Measurements from ENCODE around the gene CRYBB2.
"Not testable (repeated sequence)": the region's sequence is repeated elsewhere in the genome, so short reads cannot be mapped to it uniquely, and the experiment has no call there.

CRYBB2 gene

DNA sequence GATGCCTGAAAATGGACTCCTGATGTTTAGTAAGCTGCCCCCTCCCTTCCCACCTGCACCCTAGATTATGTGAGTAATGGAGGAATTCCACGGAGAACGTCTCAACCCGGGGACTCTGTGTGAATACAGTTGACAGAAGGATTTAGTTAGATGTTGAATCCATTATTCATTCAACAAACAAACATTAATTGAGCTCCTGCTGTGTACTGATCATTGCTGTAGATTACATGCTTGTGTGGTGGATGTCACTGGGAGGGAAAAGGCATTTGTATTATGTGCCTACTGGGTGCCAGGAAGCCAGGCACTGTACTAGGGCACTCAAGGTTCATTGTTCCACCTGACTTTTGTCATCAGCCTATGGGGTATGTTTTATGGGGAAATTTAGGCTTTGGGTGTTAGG, 42.6 kb upstream of the CRYBB2 start:
- no peak for DNase-seq (ENCODE audit: low spot score)
- TF ChIP-seq, protein P1, sequence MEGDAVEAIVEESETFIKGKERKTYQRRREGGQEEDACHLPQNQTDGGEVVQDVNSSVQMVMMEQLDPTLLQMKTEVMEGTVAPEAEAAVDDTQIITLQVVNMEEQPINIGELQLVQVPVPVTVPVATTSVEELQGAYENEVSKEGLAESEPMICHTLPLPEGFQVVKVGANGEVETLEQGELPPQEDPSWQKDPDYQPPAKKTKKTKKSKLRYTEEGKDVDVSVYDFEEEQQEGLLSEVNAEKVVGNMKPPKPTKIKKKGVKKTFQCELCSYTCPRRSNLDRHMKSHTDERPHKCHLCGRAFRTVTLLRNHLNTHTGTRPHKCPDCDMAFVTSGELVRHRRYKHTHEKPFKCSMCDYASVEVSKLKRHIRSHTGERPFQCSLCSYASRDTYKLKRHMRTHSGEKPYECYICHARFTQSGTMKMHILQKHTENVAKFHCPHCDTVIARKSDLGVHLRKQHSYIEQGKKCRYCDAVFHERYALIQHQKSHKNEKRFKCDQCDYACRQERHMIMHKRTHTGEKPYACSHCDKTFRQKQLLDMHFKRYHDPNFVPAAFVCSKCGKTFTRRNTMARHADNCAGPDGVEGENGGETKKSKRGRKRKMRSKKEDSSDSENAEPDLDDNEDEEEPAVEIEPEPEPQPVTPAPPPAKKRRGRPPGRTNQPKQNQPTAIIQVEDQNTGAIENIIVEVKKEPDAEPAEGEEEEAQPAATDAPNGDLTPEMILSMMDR (IDR thresholded peaks at IDR 0.05; ENCODE audit: extremely low read depth, insufficient read depth, missing control alignments), result no peak
- in situ Hi-C loops (cut with MboI; ENCODE audit: low pct_unique_long_range_greater_than_20kb, low sequenced_read_pairs, unreplicated experiment), result no loop called here

DNA sequence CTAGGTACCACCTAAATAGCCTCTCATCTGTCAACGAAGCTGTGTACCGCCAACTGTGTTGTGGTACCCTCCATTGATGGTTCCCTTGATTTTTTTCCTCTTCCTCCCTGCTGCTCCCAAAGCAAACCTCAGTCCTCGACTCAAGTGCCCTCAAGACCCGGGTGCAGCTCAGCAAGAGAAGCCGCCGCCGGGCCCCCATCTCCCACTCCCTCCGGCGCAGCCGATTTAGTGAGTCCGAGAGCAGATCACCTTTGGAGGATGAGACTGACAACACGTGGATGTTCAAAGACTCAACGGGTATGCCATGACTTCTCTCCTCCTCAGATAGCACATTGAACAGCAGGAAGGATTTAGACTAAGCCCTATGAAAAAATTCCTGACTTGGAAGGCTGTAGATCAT, 42.2 kb upstream of the CRYBB2 start:
- DNase-seq (ENCODE audit: low spot score), result no peak
- in situ Hi-C loops (cut with MboI; ENCODE audit: low pct_unique_long_range_greater_than_20kb, low sequenced_read_pairs, unreplicated experiment), result no loop called here
- TF ChIP-seq, protein P1 (IDR thresholded peaks at IDR 0.05; ENCODE audit: extremely low read depth, insufficient read depth, missing control alignments), result no peak

DNA sequence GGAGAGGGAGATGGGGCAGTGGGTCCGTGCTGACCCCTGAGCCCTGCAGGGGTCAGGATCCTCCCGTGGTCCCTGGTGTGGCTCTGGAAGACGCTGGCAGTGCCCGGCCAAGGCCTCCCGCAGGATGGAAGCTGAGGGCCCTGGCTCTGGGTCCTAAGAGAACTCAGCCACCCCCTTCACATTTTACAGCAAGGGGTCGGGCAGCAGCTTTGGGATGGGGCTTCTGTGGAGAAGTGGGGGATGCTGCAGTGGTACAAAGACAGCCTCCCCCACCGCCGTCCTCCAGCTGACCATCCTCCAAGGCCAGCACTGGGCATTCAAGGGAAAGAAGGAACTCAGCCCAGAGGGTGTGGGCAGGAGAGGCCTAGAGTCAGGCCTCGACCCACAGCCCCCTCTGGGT, 41.5 kb upstream of the CRYBB2 start:
- in situ Hi-C loops (cut with MboI; ENCODE audit: low pct_unique_long_range_greater_than_20kb, low sequenced_read_pairs, unreplicated experiment), result no loop called here
- TF ChIP-seq, protein P1 (IDR thresholded peaks at IDR 0.05; ENCODE audit: extremely low read depth, insufficient read depth, missing control alignments), result no peak
- no peak for DNase-seq (ENCODE audit: low spot score)

DNA sequence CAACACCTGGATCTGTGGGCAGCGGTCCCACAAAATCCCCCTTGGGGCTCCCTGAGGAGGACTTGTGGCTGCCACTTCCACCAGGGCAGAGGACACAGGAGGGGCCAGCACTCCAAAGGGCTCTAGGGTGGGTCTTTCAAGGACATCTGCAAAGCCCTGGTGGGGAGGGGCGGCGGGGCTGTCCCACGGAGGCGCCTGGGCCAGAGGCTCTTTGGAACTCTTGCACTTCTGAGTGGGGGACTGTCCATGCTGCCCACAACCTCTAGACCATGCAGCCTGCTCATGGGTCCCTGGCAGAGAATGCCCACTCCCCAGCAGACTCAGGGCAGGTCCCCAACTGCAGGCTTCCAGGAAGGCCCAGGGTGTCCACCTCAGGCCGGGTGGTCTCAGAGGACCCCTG, 41.1 kb upstream of the CRYBB2 start:
- DNase-seq (ENCODE audit: low spot score); in situ Hi-C loops (cut with MboI; ENCODE audit: low pct_unique_long_range_greater_than_20kb, low sequenced_read_pairs, unreplicated experiment): not testable (repeated sequence)

GRCh38 chr22:25178869-25179631, 40.4 kb upstream of the CRYBB2 start:
- in situ Hi-C loops (cut with MboI; ENCODE audit: low pct_unique_long_range_greater_than_20kb, low sequenced_read_pairs, unreplicated experiment); DNase-seq (ENCODE audit: low spot score): not testable (repeated sequence)

DNA sequence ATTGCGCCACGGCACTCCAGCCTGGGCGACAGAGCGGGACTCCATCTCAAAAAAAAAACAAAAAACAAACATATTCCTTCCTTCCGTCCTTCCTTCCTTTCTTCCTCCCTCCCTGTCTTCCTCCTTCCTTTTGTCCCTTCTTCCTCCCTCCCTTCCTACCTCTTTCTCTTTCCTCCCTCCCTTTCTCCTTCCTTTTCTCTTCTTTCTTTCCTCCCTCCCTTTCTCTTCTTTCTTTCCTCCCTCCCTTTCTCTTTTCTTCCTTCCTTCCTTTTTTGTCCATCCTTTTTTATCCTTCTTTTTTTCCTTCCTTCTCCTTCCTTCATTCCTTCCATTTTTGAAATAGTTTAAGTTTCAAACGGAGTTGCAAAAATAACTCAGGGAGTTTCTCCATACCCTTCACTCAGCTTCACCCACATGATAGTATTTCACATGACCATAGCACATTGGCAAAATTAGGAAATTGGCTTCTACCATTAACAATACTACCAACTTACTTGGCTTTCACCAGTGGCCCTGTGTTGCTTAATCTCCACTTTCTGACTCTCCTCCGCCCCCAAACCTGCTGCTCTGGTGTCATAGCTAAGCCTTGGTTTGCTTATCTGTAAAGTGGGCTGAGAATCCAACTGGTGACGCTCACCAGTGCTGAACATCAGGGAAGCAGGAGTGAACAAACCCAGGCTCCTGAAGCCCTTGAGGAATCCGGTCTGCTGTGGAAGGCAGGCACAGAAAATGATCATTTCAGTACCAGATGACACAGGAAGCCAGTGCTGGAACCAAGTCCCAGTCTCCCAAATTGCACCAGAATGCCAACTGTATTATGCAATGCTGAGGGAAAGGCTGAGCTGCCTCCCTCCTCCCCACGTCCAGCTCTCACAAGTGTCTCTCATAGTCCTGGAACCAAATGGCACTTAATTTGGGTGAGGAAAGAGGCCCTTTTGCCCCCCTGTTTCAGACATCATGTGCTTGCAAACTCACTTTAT, 37.0 kb upstream of the CRYBB2 start:
- TF ChIP-seq, protein P1 (IDR thresholded peaks at IDR 0.05; ENCODE audit: extremely low read depth, insufficient read depth, missing control alignments), result no peak
- no peak for DNase-seq (ENCODE audit: low spot score)
- in situ Hi-C loops (cut with MboI; ENCODE audit: low pct_unique_long_range_greater_than_20kb, low sequenced_read_pairs, unreplicated experiment), result no loop called here

DNA sequence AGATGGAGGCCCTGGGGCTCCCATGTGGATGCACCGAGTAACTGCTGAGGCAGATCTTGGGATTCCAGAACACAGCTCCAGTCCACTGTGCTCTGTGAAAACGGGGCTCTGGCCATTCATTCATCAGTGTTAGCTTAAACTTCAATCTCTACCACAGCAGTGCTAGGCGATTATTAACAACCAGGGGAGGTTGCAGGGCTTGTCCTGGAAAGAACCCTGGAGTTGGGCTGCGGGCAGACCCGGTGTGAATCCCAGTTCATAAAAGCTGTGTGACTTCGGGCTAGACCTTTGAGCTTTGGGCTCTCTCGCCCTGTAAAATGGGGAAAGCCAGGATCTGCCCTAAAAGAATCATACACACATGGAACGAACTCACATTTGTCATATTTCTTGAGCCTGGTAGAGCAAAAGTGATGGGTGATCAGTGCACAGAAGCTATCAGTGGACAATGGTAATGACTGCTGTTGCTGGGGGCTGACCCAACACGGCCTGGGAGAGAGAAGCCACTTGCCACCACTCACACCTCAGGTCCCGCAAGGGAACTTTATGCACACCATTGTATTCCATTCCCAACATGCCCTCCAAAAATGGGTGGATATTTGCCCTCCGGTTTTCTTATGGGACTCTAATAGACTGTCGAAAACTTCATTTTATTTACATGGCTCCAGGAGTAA, 35.4 kb upstream of the CRYBB2 start:
- TF ChIP-seq, protein P1 (IDR thresholded peaks at IDR 0.05; ENCODE audit: extremely low read depth, insufficient read depth, missing control alignments), result no peak
- no peak for DNase-seq (ENCODE audit: low spot score)
- in situ Hi-C loops (cut with MboI; ENCODE audit: low pct_unique_long_range_greater_than_20kb, low sequenced_read_pairs, unreplicated experiment), result no loop called here
